ENCODE results near the gene NDUFB4. TPM values are rescaled to one million over a fixed set of nuclear protein-coding genes. Genes with fewer than 3 reads are reported as not detected.

Gene NDUFB4
- polyA plus RNA-seq, 1 experiment, result 94.3 TPM

GRCh38 chr3:120587332-120587975, 8.7 kb upstream of the NDUFB4 start:
- TF ChIP-seq, protein P1, sequence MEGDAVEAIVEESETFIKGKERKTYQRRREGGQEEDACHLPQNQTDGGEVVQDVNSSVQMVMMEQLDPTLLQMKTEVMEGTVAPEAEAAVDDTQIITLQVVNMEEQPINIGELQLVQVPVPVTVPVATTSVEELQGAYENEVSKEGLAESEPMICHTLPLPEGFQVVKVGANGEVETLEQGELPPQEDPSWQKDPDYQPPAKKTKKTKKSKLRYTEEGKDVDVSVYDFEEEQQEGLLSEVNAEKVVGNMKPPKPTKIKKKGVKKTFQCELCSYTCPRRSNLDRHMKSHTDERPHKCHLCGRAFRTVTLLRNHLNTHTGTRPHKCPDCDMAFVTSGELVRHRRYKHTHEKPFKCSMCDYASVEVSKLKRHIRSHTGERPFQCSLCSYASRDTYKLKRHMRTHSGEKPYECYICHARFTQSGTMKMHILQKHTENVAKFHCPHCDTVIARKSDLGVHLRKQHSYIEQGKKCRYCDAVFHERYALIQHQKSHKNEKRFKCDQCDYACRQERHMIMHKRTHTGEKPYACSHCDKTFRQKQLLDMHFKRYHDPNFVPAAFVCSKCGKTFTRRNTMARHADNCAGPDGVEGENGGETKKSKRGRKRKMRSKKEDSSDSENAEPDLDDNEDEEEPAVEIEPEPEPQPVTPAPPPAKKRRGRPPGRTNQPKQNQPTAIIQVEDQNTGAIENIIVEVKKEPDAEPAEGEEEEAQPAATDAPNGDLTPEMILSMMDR (IDR thresholded peaks at IDR 0.05; ENCODE audit: insufficient read depth, low read depth, low read length), result no peak
- H3K27me3 ChIP-seq (ENCODE audit: control insufficient read depth, insufficient read depth, low read length), result no peaks in the 10 kb centered on the region
- no peaks in the 10 kb centered on the region for H3K36me3 ChIP-seq (ENCODE audit: control insufficient read depth, insufficient read depth, low read length)
- no peak for DNase-seq (ENCODE audit: low read depth)
- no peak overlapping the region for H3K4me3 ChIP-seq (ENCODE audit: low read depth, low read length)
- ChIA-PET POLR2A (no interaction called here), CTCF (interaction anchor here (0.9 kb wide), 1 partner anchor 20 kb away, joined by 3 read pairs; no protein-coding TSS in a partner anchor)

- POLR2A ChIA-PET, result interaction anchor here (0.6 to 1.8 kb wide), 3 partner anchors 18 to 173 kb away, joined by 3 to 5 read pairs (median 4); partner anchors contain the start of genes GTF2E1 and RABL3
- no peaks in the 10 kb centered on the region; the same call in 1 of the 2 replicates for H3K36me3 ChIP-seq (ENCODE audit: control insufficient read depth, insufficient read depth, low read length)
- TF ChIP-seq, protein P1 (IDR thresholded peaks at IDR 0.05; ENCODE audit: insufficient read depth, low read depth, low read length), result no peak
- no peaks in the 10 kb centered on the region for H3K27me3 ChIP-seq (ENCODE audit: control insufficient read depth, insufficient read depth, low read length)
- no peak for DNase-seq (ENCODE audit: low read depth)
- CTCF ChIA-PET, result interaction anchor here (0.7 to 1.8 kb wide), 5 partner anchors 18 to 342 kb away, joined by 3 to 8 read pairs (median 4); no protein-coding TSS in a partner anchor
- peak overlapping the region; percentile 95 for H3K4me3 ChIP-seq (ENCODE audit: low read depth, low read length)
Observed at GRCh38 chr3:120595788-120596115, 384 bp upstream of the NDUFB4 start.

DNA sequence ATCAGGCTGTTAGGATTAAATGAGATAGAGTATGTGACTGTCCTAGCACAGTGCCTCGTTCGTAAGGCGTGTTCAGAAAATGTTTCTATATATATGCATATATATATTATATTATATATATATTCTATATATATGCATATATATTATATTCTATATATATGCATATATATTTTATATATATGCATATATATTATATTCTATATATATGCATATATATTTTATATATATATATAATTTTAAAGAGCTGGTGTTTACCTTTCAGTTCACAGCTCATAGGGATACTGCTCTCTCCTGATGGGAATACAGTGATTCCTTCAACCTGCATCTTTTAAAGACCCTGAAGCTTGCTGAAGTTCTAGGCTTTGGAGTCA, 702 bp downstream of the NDUFB4 start:
- CTCF ChIA-PET, result interaction anchor here (1.4 to 1.8 kb wide), 2 partner anchors 38 to 166 kb away, joined by 4 to 5 read pairs; no protein-coding TSS in a partner anchor
- H3K27me3 ChIP-seq (ENCODE audit: control insufficient read depth, insufficient read depth, low read length), result no peaks in the 10 kb centered on the region
- POLR2A ChIA-PET, result interaction anchor here (1.8 kb wide), 1 partner anchor 146 kb away, joined by 5 read pairs; the partner anchor contains the start of genes GTF2E1 and RABL3
- TF ChIP-seq, protein P1 (IDR thresholded peaks at IDR 0.05; ENCODE audit: insufficient read depth, low read depth, low read length), result no peak
- no peak for DNase-seq (ENCODE audit: low read depth)
- H3K36me3 ChIP-seq (ENCODE audit: control insufficient read depth, insufficient read depth, low read length), result peaks cover 2% of the 10 kb centered on the region; the same call in 1 of the 2 replicates
- H3K4me3 ChIP-seq (ENCODE audit: low read depth, low read length), result peak overlapping the region; percentile 95

DNA sequence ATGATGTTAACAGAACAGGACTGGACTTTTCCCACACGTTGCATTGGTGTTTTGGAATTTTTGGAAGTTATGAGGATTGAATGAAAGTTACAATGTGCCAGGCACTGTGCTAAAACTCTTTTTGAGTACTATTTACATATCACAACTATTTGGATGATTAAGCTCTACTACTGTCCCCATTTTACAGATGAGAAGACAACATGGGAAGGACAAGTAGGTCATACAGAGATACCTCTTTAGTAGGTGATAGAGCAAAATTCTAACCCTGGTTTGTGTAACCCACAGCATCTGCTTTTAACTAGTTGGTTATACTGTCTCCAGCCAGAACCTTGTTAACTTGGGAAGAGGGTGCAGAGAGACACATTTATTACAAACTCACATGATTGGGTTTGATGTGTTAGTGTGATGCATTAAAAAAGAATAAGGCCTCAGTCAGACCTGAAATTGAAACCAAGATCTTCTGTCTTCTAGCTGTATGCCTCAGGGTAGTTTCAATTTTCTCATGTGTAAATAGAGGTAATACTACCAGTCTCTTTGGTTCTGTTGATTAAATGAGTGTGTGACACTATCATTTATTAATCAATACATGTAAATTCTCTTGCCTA, 1.4 kb downstream of the NDUFB4 start:
- DNase-seq (ENCODE audit: low read depth), result no peak
- peak overlapping the region; percentile 95; the same call in 1 of the 2 replicates for H3K4me3 ChIP-seq (ENCODE audit: low read depth, low read length)
- H3K27me3 ChIP-seq (ENCODE audit: control insufficient read depth, insufficient read depth, low read length), result no peaks in the 10 kb centered on the region
- H3K36me3 ChIP-seq (ENCODE audit: control insufficient read depth, insufficient read depth, low read length), result peaks cover 4% of the 10 kb centered on the region; the same call in 1 of the 2 replicates
- POLR2A ChIA-PET, result interaction anchor here (1.8 kb wide), 1 partner anchor 145 kb away, joined by 5 read pairs; the partner anchor contains the start of genes GTF2E1 and RABL3
- CTCF ChIA-PET, result interaction anchor here (1.4 kb wide), 1 partner anchor 39 kb away, joined by 5 read pairs; no protein-coding TSS in a partner anchor
- TF ChIP-seq, protein P1 (IDR thresholded peaks at IDR 0.05; ENCODE audit: insufficient read depth, low read depth, low read length), result no peak

DNA sequence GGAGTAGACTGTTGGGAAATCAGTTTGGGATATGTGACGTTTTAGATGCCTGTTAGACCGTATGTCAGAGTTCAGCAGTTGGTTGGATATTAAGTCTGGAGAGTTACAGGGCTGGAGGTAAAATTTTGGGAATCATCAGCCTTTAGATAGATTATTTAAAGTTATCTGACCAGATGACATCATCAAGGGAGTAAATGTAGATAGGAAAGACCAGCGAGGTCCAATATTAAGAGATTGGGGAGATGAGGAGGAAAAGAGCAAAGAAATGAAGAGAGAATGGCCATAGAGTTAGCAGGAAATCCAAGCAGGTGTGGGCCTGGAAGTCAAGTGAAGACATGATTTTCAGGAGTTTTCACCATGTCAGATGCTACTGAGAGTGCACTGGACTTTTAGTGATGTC, 3.1 kb downstream of the NDUFB4 start:
- TF ChIP-seq, protein P1 (IDR thresholded peaks at IDR 0.05; ENCODE audit: insufficient read depth, low read depth, low read length), result no peak
- Histone ChIP-seq H3K36me3 (ENCODE audit: control insufficient read depth, insufficient read depth, low read length) (peaks cover 7% of the 10 kb centered on the region), H3K27me3 (ENCODE audit: control insufficient read depth, insufficient read depth, low read length) (no peaks in the 10 kb centered on the region), H3K4me3 (ENCODE audit: low read depth, low read length) (no peak overlapping the region)
- DNase-seq (ENCODE audit: low read depth), result no peak
- CTCF ChIA-PET, result no interaction called here
- POLR2A ChIA-PET, result no interaction called here
